Stimulated activated CD8-positive, alpha-beta memory T cell treated with anti-CD3 and anti-CD28 coated beads, Interleukin-12 subunit alpha, Interleukin-12 subunit beta, amount 100 ng/mL, for 24 hours (primary cell): ENCODE results near the gene HOXB8.

Source experiments
- DNase-seq: peaks from one replicate; pipeline ENCODE4 v3.0.0-alpha.2; 2020; ENCODE audit errors: extremely low read depth

Gene HOXB8

GRCh38 chr17:48624544-48625494 is 9.7 kb upstream of the HOXB8 start:
- DNase-seq = no peak

GRCh38 chr17:48624118-48624517 is 9.0 kb upstream of the HOXB8 start:
- DNase-seq = no peak

- no peak for DNase-seq
These were observed 8.5 kb upstream of the HOXB8 start for GRCh38 chr17:48623583-48623982.

- no peak for DNase-seq
These were observed 7.8 kb upstream of the HOXB8 start for GRCh38 chr17:48622857-48623256.

GRCh38 chr17:48621410-48622392 is 6.6 kb upstream of the HOXB8 start:
- DNase-seq = no peak

- no peak for DNase-seq
These were observed 5.5 kb upstream of the HOXB8 start for GRCh38 chr17:48620461-48621139.

- no peak for DNase-seq
These were observed 4.8 kb upstream of the HOXB8 start for GRCh38 chr17:48619826-48620449.

GRCh38 chr17:48618256-48618896 is 3.3 kb upstream of the HOXB8 start:
- no peak for DNase-seq

GRCh38 chr17:48617471-48618255 is 2.6 kb upstream of the HOXB8 start:
- DNase-seq = no peak

- no peak for DNase-seq
These were observed 1.8 kb upstream of the HOXB8 start for GRCh38 chr17:48616717-48617470.

- no peak for DNase-seq
These were observed 1.0 kb upstream of the HOXB8 start for GRCh38 chr17:48615963-48616716.

- no peak for DNase-seq
These were observed 1.0 kb downstream of the HOXB8 start for GRCh38 chr17:48613862-48614694.

- no peak for DNase-seq
These were observed 2.0 kb downstream of the HOXB8 start for GRCh38 chr17:48612854-48613691.

- no peak for DNase-seq
These were observed 2.6 kb downstream of the HOXB8 start for GRCh38 chr17:48612456-48612853.

GRCh38 chr17:48611681-48612455 is 3.2 kb downstream of the HOXB8 start:
- DNase-seq = no peak

- DNase-seq = no peak
These were observed 3.9 kb downstream of the HOXB8 start for GRCh38 chr17:48611213-48611612.
